Measurements from ENCODE around the gene CEP72.
"Not testable (repeated sequence)": the region's sequence is repeated elsewhere in the genome, so short reads cannot be mapped to it uniquely, and the experiment has no call there.

CEP72 gene

DNA sequence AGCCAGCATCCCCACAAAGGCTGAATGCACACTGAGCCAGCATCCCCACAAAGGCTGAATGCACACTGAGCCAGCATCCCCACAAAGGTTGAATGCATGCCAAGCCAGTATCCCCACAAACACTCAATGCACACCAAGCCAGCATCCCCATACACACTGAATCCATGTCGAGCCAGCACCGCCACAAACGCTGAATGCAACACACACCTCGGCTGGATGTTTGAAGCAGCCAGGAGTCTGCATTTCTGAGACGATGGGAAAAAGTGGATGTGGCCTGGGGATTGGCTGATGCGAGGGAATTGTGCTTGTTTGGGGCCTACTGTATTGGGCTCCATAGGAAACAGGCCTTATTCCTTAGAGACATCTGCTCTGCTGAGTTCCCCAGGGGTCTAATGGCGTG is 30.9 kb upstream of the CEP72 start:
- no peak for TF ChIP-seq ZFX (IDR thresholded peaks at IDR 0.05; ENCODE audit: borderline replicate concordance)
- TF ChIP-seq, protein P1, sequence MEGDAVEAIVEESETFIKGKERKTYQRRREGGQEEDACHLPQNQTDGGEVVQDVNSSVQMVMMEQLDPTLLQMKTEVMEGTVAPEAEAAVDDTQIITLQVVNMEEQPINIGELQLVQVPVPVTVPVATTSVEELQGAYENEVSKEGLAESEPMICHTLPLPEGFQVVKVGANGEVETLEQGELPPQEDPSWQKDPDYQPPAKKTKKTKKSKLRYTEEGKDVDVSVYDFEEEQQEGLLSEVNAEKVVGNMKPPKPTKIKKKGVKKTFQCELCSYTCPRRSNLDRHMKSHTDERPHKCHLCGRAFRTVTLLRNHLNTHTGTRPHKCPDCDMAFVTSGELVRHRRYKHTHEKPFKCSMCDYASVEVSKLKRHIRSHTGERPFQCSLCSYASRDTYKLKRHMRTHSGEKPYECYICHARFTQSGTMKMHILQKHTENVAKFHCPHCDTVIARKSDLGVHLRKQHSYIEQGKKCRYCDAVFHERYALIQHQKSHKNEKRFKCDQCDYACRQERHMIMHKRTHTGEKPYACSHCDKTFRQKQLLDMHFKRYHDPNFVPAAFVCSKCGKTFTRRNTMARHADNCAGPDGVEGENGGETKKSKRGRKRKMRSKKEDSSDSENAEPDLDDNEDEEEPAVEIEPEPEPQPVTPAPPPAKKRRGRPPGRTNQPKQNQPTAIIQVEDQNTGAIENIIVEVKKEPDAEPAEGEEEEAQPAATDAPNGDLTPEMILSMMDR (IDR thresholded peaks at IDR 0.05) = no peak
- no peak overlapping the region for H3K27ac ChIP-seq

- no peak overlapping the region for H3K27ac ChIP-seq
Measured at GRCh38 chr5:581941-582340, 30.2 kb upstream of the CEP72 start.

GRCh38 chr5:582445-582844 is 29.7 kb upstream of the CEP72 start:
- not testable (repeated sequence) for H3K27ac ChIP-seq

More at GRCh38 chr5:581941-582340, 30.2 kb upstream of the CEP72 start:
- TF ChIP-seq, protein P1 (IDR thresholded peaks at IDR 0.05) = no peak
- no peak for TF ChIP-seq ZFX (IDR thresholded peaks at IDR 0.05; ENCODE audit: borderline replicate concordance)

- no peak overlapping the region for H3K27ac ChIP-seq
- TF ChIP-seq, protein P1 (IDR thresholded peaks at IDR 0.05) = no peak
- no peak for TF ChIP-seq ZFX (IDR thresholded peaks at IDR 0.05; ENCODE audit: borderline replicate concordance)
Measured at GRCh38 chr5:582936-583635, 29.1 kb upstream of the CEP72 start.

DNA sequence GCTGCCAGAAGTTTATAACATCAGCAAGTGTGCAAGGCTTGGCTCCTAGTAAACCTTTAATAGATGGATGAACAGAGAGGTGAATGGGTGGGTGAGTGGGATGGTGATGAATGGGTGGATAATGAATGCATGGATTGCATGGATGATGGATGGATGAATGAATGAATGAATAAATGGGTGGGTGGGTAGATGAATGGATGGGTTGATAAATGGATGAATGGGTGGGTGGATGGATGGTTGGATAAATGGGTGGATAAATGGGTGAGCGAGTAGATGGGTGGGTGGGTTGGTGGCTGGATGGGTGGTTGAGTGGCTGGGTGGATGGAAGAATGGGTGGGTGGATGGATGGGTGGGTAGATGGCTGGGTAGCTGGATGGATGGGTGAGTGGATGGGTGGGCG is 28.5 kb upstream of the CEP72 start:
- no peak for TF ChIP-seq ZFX (IDR thresholded peaks at IDR 0.05; ENCODE audit: borderline replicate concordance)
- TF ChIP-seq, protein P1 (IDR thresholded peaks at IDR 0.05) = no peak

DNA sequence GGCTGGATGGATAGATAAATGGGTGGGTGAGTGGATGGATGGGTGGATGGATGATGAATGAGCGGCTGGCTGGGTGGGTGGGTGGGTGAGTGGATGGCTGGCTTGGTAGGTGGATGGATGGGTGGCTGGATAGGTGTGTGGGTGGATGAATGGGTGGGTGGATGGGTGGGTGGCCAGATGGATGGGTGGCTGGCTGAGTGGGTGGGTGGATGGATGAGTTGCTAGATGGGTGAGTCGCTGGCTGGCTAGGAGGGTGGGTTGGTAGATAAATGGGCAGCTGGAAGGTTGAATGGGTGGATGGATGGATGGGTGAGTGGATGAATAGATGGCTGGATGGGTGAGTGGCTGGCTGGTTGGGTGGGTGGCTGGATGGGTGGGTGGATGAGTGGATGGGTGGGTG is 27.9 kb upstream of the CEP72 start:
- no peak for TF ChIP-seq ZFX (IDR thresholded peaks at IDR 0.05; ENCODE audit: borderline replicate concordance)
- TF ChIP-seq, protein P1 (IDR thresholded peaks at IDR 0.05) = no peak
- no peak overlapping the region for H3K27ac ChIP-seq

More for the DNA sequence above, 28.5 kb upstream of the CEP72 start:
- H3K27ac ChIP-seq = no peak overlapping the region

- no peak for TF ChIP-seq ZFX (IDR thresholded peaks at IDR 0.05; ENCODE audit: borderline replicate concordance)
- TF ChIP-seq, protein P1 (IDR thresholded peaks at IDR 0.05) = no peak
- H3K27ac ChIP-seq = no peak overlapping the region
Measured at GRCh38 chr5:584846-585245, 27.3 kb upstream of the CEP72 start.

GRCh38 chr5:585556-585955 is 26.6 kb upstream of the CEP72 start:
- H3K27ac ChIP-seq = no peak overlapping the region
- TF ChIP-seq, protein P1 (IDR thresholded peaks at IDR 0.05) = no peak
- no peak for TF ChIP-seq ZFX (IDR thresholded peaks at IDR 0.05; ENCODE audit: borderline replicate concordance)

Data from 22Rv1 (cell line).